GM23248 (cell line): ENCODE results near the gene NPHP4.

Experiments used
- EZH2 ChIP-seq: fragments of 200-600 bp; sonication (generic); IDR thresholded peaks from 2 replicates; pipeline ENCODE4 v1.6.1; 2018; ENCODE audit warnings: antibody characterized with exemption, mild to moderate bottlenecking; ENCODE audit not compliant: insufficient read depth, poor library complexity, severe bottlenecking
- EZH2phosphoT487 ChIP-seq: fragments of 200-600 bp; sonication (generic); IDR thresholded peaks from 2 replicates; pipeline ENCODE4 v1.6.1; 2018; ENCODE audit warnings: antibody characterized with exemption, moderate library complexity, mild to moderate bottlenecking, low read depth; ENCODE audit not compliant: insufficient read depth

DNA sequence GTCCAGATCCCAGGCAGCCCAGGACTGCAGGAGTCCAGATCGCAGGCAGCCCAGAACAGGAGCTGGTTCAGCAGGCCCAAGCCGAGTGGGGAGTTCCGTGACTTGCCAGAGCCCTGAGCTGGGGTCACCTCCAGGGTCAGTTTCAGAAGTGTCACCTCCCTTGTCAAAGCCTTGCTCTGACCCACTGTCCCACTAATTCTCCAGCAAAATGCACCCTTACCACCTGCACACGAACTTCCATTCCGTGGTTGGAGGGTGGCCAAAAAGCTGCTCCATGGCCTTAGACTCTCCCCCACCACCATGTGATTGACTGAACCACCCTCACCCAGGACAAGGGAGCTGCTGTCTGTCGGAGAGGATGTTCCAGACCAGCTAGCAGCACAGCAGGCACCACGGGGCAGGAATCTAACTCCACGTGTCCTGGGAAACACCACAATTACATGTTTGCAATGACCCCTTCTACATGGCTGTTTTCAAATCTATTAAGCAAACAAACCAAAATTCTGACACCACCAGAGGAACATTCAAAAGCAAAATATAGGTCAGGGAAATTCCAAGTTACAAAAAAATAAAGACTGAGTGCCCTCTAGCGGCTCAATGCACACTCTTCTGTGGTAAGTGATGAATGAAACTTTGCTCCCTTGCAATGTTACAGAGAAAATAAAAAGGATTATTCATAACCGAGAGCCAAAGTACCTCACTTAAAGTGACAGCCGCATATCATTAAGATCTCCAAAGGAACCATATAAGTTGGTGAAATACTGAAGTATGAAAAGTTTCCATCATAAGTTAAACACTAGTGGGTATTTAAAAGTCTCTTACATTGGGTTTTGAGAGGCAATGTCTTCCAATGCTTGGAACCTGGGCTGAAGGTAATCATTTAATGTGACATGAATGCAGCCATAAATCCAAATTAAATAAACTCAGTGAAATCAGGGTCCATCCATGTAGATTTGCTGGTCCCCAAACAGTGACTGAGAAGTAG lies 76.3 kb downstream of the NPHP4 start:
- no peak for TF ChIP-seq EZH2
- no peak for TF ChIP-seq EZH2phosphoT487
